HepG2 (cell line): ENCODE data around the gene CCDC174. TPM values are rescaled to one million over a fixed set of nuclear protein-coding genes. Genes with fewer than 3 reads are reported as not detected.

Source experiments
- CC2D1A ChIP-seq: sonication (generic); formaldehyde crosslinking; IDR thresholded peaks from 2 replicates; pipeline ENCODE4 v1.8.1; 2023; ENCODE audit warnings: mild to moderate bottlenecking, missing genetic modification reagents
- ETV5 ChIP-seq: IDR thresholded peaks from 2 replicates; pipeline ENCODE4 v1.6.1; 2018; ENCODE audit warnings: missing biosample characterization, missing genetic modification reagents, inconsistent platforms, borderline replicate concordance
- ISX ChIP-seq: sonication (generic); formaldehyde crosslinking; conservative IDR thresholded peaks from 2 replicates; pipeline ENCODE4 v1.5.0; 2020; ENCODE audit warnings: missing genetic modification reagents
- MYC ChIP-seq: sonication (generic); formaldehyde crosslinking; IDR thresholded peaks from 2 replicates; pipeline ENCODE4 v1.9.0; 2021; ENCODE audit warnings: missing genetic modification reagents, borderline replicate concordance
- NR2F2 ChIP-seq: IDR thresholded peaks from 2 replicates; pipeline ENCODE4 v1.6.1; 2012; ENCODE audit warnings: low read depth, inconsistent platforms, borderline replicate concordance
- SALL1 ChIP-seq: sonication (generic); formaldehyde crosslinking; IDR thresholded peaks from 2 replicates; pipeline ENCODE4 v1.8.0; 2022; ENCODE audit warnings: mild to moderate bottlenecking, missing genetic modification reagents
- TFDP2 ChIP-seq: sonication (generic); formaldehyde crosslinking; IDR thresholded peaks from 2 replicates; pipeline ENCODE4 v1.4.0; 2020; ENCODE audit warnings: missing genetic modification reagents
- ZIK1 ChIP-seq: sonication (generic); formaldehyde crosslinking; IDR thresholded peaks from 2 replicates; pipeline ENCODE4 v1.5.0; 2020; ENCODE audit warnings: mild to moderate bottlenecking, low read depth, missing genetic modification reagents, borderline replicate concordance
- ZNF24 ChIP-seq: fragments of 450-650 bp; IDR thresholded peaks from 2 replicates; pipeline ENCODE4 v1.6.1; 2017; ENCODE audit warnings: antibody characterized with exemption, mild to moderate bottlenecking
- ZNF432 ChIP-seq: sonication (generic); formaldehyde crosslinking; IDR thresholded peaks from 2 replicates; pipeline ENCODE4 v1.5.0; 2020; ENCODE audit warnings: missing genetic modification reagents, mild to moderate bottlenecking, borderline replicate concordance
- ZNF556 ChIP-seq: sonication (generic); formaldehyde crosslinking; IDR thresholded peaks from 2 replicates; pipeline ENCODE4 v1.4.0; 2020; ENCODE audit warnings: mild to moderate bottlenecking, missing genetic modification reagents, borderline replicate concordance
- ZNF792 ChIP-seq: IDR thresholded peaks from 2 replicates; pipeline ENCODE4 v1.6.1; 2016
- polyA plus RNA-seq, 8 experiments: library from polyadenylated mRNA; depleted of rRNA in 3 of 8; stranded (reverse) in 7 of 8; unstranded in 1 of 8; fragments of >200 nt; fragmentation: Illumina TruSeq in 4 of 8; extraction: Trizol in 4 of 8; gene quantifications; 2 replicates each; pipeline versions ENCODE4 v1.2.1 to v1.2.3, GENCODE V29; 2011 to 2016; ENCODE audit warnings: low read depth in 4 of 8, missing spikeins in 1 of 8, mixed read lengths in 1 of 8; ENCODE audit not compliant: insufficient read depth in 1 of 8
- total RNA-seq, 5 experiments: library from RNA; depleted of rRNA; stranded (reverse); fragments of >200 nt; fragmentation: Illumina TruSeq; extraction: Trizol; gene quantifications; 2 replicates each; pipeline ENCODE4 v1.2.3, GENCODE V29; 2016; ENCODE audit warnings: low read depth in 1 of 5
- TF ChIP-seq, protein P1 (sequence below): sonication (generic); formaldehyde crosslinking; IDR thresholded peaks from 2 replicates; pipeline ENCODE4 v1.9.0; 2022; ENCODE audit warnings: low read depth, missing genetic modification reagents

The CCDC174 gene
- total and polyA plus RNA-seq, 2 of the 13 experiments (the other 11 are each of a cell fraction or from before 2014, with no cell fraction given): 5.4 to 11.0 TPM

- TF ChIP-seq MYC (no peak), SALL1 (no peak), ISX (CRISPR knock-in tag) (no peak), ZIK1 (no peak), ZNF792 (CRISPR knock-in tag) (no peak), ETV5 (CRISPR knock-in tag) (peak; percentile 34; the same call in 1 of the 2 replicates), NR2F2 (no peak), ZNF24 (no peak), CC2D1A (CRISPR knock-in tag) (no peak), ZNF556 (CRISPR knock-in tag) (no peak), TFDP2 (CRISPR knock-in tag) (no peak), ZNF432 (no peak)
- TF ChIP-seq, protein P1, sequence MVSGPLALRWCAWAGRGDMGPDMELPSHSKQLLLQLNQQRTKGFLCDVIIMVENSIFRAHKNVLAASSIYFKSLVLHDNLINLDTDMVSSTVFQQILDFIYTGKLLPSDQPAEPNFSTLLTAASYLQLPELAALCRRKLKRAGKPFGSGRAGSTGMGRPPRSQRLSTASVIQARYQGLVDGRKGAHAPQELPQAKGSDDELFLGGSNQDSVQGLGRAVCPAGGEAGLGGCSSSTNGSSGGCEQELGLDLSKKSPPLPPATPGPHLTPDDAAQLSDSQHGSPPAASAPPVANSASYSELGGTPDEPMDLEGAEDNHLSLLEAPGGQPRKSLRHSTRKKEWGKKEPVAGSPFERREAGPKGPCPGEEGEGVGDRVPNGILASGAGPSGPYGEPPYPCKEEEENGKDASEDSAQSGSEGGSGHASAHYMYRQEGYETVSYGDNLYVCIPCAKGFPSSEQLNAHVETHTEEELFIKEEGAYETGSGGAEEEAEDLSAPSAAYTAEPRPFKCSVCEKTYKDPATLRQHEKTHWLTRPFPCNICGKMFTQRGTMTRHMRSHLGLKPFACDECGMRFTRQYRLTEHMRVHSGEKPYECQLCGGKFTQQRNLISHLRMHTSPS: no peak
Observed at GRCh38 chr3:14634763-14635400, 16.7 kb upstream of the CCDC174 start (continued).
